ENCODE measurements around the gene CCL7. TPM values are rescaled to one million over a fixed set of nuclear protein-coding genes. Genes with fewer than 3 reads are reported as not detected.

CCL7 gene
- total and polyA plus RNA-seq, 7 donors: 0.05 to 2.7 (median 0.47) TPM; not detected in 3

GRCh38 chr17:34236281-34236892, 33.6 kb upstream of the CCL7 start:
- H3K4me3 ChIP-seq: no peak overlapping the region

DNA sequence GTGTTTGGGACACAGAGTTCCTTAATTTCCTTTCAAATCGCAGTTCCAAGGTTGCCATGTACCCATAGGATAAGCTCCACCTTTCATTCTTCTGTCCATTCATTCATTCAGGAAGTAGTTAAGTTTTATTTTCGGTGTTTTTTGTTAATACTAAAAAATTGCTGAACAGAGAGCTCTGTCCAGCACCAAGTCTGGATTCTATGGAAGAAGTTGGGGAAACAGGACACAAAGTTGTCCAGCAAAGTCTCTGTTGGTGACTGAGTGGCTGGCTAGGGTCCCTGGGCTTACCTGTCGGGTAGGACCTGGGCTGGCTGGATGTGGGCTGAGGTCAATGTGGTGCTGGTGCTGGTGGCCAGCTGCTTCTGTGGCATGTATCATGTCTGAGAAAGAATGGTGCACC, 32.6 kb upstream of the CCL7 start:
- DNase-seq (no peak), ATAC-seq (no peak)
- Histone ChIP-seq H3K4me3 (no peak overlapping the region), H3K27me3 (ENCODE audit: insufficient read depth in 3 of 3, low read length in 2 of 3) (no peaks in the 10 kb centered on the region), H3K9me3 (no peaks in the 10 kb centered on the region), H3K27ac (no peak overlapping the region), H3K36me3 (ENCODE audit: insufficient read depth in 1 of 2, low read depth in 1 of 2) (no peaks in the 10 kb centered on the region), H3K4me1 (peaks cover 23% of the 10 kb centered on the region)
- TF ChIP-seq, protein P1, sequence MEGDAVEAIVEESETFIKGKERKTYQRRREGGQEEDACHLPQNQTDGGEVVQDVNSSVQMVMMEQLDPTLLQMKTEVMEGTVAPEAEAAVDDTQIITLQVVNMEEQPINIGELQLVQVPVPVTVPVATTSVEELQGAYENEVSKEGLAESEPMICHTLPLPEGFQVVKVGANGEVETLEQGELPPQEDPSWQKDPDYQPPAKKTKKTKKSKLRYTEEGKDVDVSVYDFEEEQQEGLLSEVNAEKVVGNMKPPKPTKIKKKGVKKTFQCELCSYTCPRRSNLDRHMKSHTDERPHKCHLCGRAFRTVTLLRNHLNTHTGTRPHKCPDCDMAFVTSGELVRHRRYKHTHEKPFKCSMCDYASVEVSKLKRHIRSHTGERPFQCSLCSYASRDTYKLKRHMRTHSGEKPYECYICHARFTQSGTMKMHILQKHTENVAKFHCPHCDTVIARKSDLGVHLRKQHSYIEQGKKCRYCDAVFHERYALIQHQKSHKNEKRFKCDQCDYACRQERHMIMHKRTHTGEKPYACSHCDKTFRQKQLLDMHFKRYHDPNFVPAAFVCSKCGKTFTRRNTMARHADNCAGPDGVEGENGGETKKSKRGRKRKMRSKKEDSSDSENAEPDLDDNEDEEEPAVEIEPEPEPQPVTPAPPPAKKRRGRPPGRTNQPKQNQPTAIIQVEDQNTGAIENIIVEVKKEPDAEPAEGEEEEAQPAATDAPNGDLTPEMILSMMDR (IDR thresholded peaks at IDR 0.05): no peak
- intact Hi-C loops (cut with DNase I): no loop called here
- WGBS, 3 donors: 70 to 72% (median 71%) methylated on average over 3 of the region's 3 CpGs

More at GRCh38 chr17:34236281-34236892, 33.6 kb upstream of the CCL7 start:
- H3K27ac ChIP-seq: peak overlapping the region; percentile 54
- ATAC-seq (no peak), DNase-seq (no peak)
- 52 to 69% (median 54%) methylated on average over 6 of the region's 6 CpGs for WGBS, 3 donors
- TF ChIP-seq, protein P1 (IDR thresholded peaks at IDR 0.05): no peak
- intact Hi-C loops (cut with DNase I): no loop called here
- no peaks in the 10 kb centered on the region for H3K27me3 ChIP-seq (ENCODE audit: insufficient read depth in 3 of 3, low read length in 2 of 3)
- no peaks in the 10 kb centered on the region for H3K9me3 ChIP-seq
- H3K4me1 ChIP-seq: peaks cover 17% of the 10 kb centered on the region
- no peaks in the 10 kb centered on the region for H3K36me3 ChIP-seq (ENCODE audit: insufficient read depth in 1 of 2, low read depth in 1 of 2)

GRCh38 chr17:34241062-34241461, 29.0 kb upstream of the CCL7 start:
- Histone ChIP-seq H3K36me3 (ENCODE audit: insufficient read depth in 1 of 2, low read depth in 1 of 2) (no peaks in the 10 kb centered on the region), H3K27ac (no peak overlapping the region), H3K27me3 (ENCODE audit: insufficient read depth in 3 of 3, low read length in 2 of 3) (no peaks in the 10 kb centered on the region), H3K4me1 (peaks cover 23% of the 10 kb centered on the region), H3K9me3 (no peaks in the 10 kb centered on the region), H3K4me3 (no peak overlapping the region)
- peak; percentile 75 to 87 for DNase-seq
- WGBS, 3 donors: 0 to 2% (median 2%) methylated on average over 4 of the region's 4 CpGs
- intact Hi-C loops (cut with DNase I): no loop called here
- TF ChIP-seq, protein P1 (IDR thresholded peaks at IDR 0.05): no peak
- ATAC-seq: peak in 3 of 4 donors; percentile 49 to 71 (median 51)

DNA sequence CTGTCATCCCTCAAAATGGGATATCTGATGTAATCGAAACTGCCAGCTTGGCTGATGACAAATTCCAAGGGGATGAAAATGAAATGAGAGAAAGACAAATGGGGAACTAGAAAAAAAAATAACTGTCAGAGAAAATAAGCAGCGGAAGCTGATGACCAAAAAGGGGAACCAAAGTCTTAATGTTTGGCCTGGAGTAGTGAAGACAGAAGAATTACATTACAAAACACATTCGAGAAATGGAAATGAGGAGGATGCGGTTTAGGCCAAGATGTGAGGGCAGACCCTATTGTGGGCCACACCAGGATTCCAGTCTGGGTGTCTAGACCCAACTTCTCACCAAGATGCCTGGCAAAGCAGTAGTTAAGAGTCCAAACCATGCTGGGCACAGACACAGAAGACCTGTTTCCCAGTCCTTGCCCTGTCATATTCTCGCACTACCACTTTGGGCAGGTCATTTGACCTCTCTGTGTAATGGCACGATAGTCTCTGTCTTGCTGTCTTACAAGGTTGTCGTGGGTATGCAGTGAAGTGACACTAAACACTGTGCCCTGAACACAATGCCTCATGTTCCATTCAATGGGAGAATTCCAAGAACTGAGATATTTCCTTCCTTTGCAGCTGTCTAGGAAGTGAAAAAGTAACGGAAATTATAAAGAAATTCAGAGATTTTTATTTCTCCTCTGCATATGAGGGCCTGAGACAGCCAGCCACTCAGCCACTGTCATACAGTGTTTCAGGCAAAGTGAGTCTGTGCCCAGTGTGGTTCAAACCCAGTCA, 27.2 kb upstream of the CCL7 start:
- Histone ChIP-seq H3K27ac (peak overlapping the region; percentile 36), H3K4me3 (no peak overlapping the region), H3K9me3 (no peaks in the 10 kb centered on the region), H3K27me3 (ENCODE audit: insufficient read depth in 3 of 3, low read length in 2 of 3) (no peaks in the 10 kb centered on the region), H3K4me1 (peaks cover 23% of the 10 kb centered on the region), H3K36me3 (ENCODE audit: insufficient read depth in 1 of 2, low read depth in 1 of 2) (no peaks in the 10 kb centered on the region)
- WGBS, 3 donors: 45 to 64% (median 46%) methylated on average over 8 of the region's 8 CpGs
- intact Hi-C loops (cut with DNase I): no loop called here
- TF ChIP-seq, protein P1 (IDR thresholded peaks at IDR 0.05): no peak
- DNase-seq (no peak), ATAC-seq (peak in 2 of 4 donors; percentile 13 to 33)

All from psoas muscle (tissue), 8 donors.